Left ventricle myocardium inferior (tissue), 1 donor: ENCODE data around the gene CELF2. TPM values are rescaled to one million over a fixed set of nuclear protein-coding genes. Genes with fewer than 3 reads are reported as not detected.

ENCODE experiments used
- DNase-seq: peaks from one replicate; pipeline ENCODE4 v3.0.0-alpha.2; 2020
- H3K27ac ChIP-seq: fragments of 200-600 bp; replicated peaks from 2 replicates; pipeline ENCODE4 v1.8.0; 2021
- H3K27me3 ChIP-seq: fragments of 200-600 bp; 2 replicates; pipeline ENCODE4 v1.8.0; 2021; ENCODE audit warnings: low read depth
- H3K36me3 ChIP-seq: fragments of 200-600 bp; 2 replicates; pipeline ENCODE4 v1.8.0; 2021
- H3K4me1 ChIP-seq: fragments of 200-600 bp; 2 replicates; pipeline ENCODE4 v1.8.0; 2021
- H3K4me3 ChIP-seq: fragments of 200-600 bp; 2 replicates; pipeline ENCODE4 v1.8.0; 2021; ENCODE audit warnings: mild to moderate bottlenecking, moderate library complexity
- H3K9me3 ChIP-seq: fragments of 200-600 bp; replicated peaks from 2 replicates; pipeline ENCODE4 v1.8.0; 2021
- CTCF ChIP-seq: fragments of 200-600 bp; IDR thresholded peaks from 2 replicates; pipeline ENCODE4 v1.8.0; 2021; ENCODE audit warnings: antibody characterized with exemption, mild to moderate bottlenecking, borderline replicate concordance
- intact Hi-C: fragments of 100-400 bp; cut with micrococcal nuclease; formaldehyde crosslinking; loops from one replicate; pipeline ENCODE4 v1.11.0; 2022
- total RNA-seq: library from RNA; stranded (reverse); fragmentation: NEBNext Ultra II Directional; extraction: Animal tissue kit (Norgen Biotek cat#: 25700); gene quantifications from one replicate; pipeline ENCODE4 v1.2.1, GENCODE V29; 2021
- donor health status: DM: no; HTN: yes; CAD: no; lungs with severe emphysema.

The CELF2 gene
- total RNA-seq, 1 donor from 2014 or later = 74.9 TPM

- intact Hi-C loops = no loop called here
- H3K9me3 ChIP-seq = no peaks in the 10 kb centered on the region
- peak overlapping the region; percentile 64 for H3K27ac ChIP-seq
- peaks cover 65% of the 10 kb centered on the region for H3K4me1 ChIP-seq
- no peak for TF ChIP-seq CTCF
- H3K27me3 ChIP-seq = no peaks in the 10 kb centered on the region
- H3K36me3 ChIP-seq = peaks cover 7% of the 10 kb centered on the region
- no peak overlapping the region for H3K4me3 ChIP-seq
- no peak for DNase-seq
Measured at GRCh38 chr10:11223081-11223480, 205.4 kb downstream of the CELF2 start.

- H3K4me1 ChIP-seq = peaks cover 69% of the 10 kb centered on the region
- H3K27ac ChIP-seq = peak overlapping the region; percentile 64
- H3K9me3 ChIP-seq = no peaks in the 10 kb centered on the region
- TF ChIP-seq CTCF = no peak
- peaks cover 7% of the 10 kb centered on the region for H3K36me3 ChIP-seq
- no peaks in the 10 kb centered on the region for H3K27me3 ChIP-seq
- DNase-seq = no peak
- no peak overlapping the region for H3K4me3 ChIP-seq
- intact Hi-C loops = no loop called here
Measured at GRCh38 chr10:11223507-11224140, 206.0 kb downstream of the CELF2 start.

- Histone ChIP-seq H3K27ac (peak overlapping the region; percentile 64), H3K9me3 (no peaks in the 10 kb centered on the region), H3K27me3 (no peaks in the 10 kb centered on the region), H3K36me3 (peaks cover 2% of the 10 kb centered on the region), H3K4me3 (peak overlapping the region; percentile 18), H3K4me1 (peaks cover 76% of the 10 kb centered on the region)
- TF ChIP-seq CTCF = no peak
- no peak for DNase-seq
- intact Hi-C loops = no loop called here
Measured at GRCh38 chr10:11224321-11224720, 206.6 kb downstream of the CELF2 start.

GRCh38 chr10:11224792-11225416, 207.2 kb downstream of the CELF2 start:
- DNase-seq = no peak
- intact Hi-C loops = no loop called here
- H3K9me3 ChIP-seq = no peaks in the 10 kb centered on the region
- H3K27me3 ChIP-seq = no peaks in the 10 kb centered on the region
- no peak for TF ChIP-seq CTCF
- H3K36me3 ChIP-seq = no peaks in the 10 kb centered on the region
- peaks cover 79% of the 10 kb centered on the region for H3K4me1 ChIP-seq
- peak overlapping the region; percentile 64 for H3K27ac ChIP-seq
- H3K4me3 ChIP-seq = peak overlapping the region; percentile 18

GRCh38 chr10:11225935-11226334, 208.3 kb downstream of the CELF2 start:
- H3K27me3 ChIP-seq = no peaks in the 10 kb centered on the region
- DNase-seq = no peak
- H3K4me1 ChIP-seq = peaks cover 88% of the 10 kb centered on the region
- peak overlapping the region; percentile 64 for H3K27ac ChIP-seq
- no peak for TF ChIP-seq CTCF
- intact Hi-C loops = no loop called here
- H3K4me3 ChIP-seq = no peak overlapping the region
- no peaks in the 10 kb centered on the region for H3K36me3 ChIP-seq
- H3K9me3 ChIP-seq = no peaks in the 10 kb centered on the region
